NCI-H446 (cell line): ENCODE data around the gene EEA1.

Experiments used
- DNase-seq, 2 experiments: peaks; one replicate each; lab custom pipeline; 2025; lab: John Stamatoyannopoulos, UW

Gene EEA1

DNA sequence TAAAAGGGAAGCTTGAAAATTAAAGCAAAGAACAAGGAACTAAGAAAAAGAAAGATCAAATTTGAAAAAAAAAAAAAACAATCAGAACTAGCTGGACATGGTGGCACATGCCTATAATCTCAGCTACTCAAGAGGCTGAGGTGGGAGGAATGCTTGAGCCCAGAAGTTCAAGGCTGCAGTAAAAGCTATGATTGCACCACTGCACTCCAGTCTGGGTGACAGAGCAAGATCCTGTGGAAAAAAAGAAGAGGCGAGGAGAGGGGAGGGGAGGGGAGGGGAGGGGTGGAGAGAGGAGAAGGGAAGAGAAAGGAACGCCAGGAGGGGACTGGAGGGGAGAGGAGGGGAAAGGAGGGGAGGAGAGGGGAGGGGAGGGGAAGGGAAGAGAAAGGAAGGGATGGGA lies 43.0 kb downstream of the EEA1 start:
- no peak for DNase-seq

DNA sequence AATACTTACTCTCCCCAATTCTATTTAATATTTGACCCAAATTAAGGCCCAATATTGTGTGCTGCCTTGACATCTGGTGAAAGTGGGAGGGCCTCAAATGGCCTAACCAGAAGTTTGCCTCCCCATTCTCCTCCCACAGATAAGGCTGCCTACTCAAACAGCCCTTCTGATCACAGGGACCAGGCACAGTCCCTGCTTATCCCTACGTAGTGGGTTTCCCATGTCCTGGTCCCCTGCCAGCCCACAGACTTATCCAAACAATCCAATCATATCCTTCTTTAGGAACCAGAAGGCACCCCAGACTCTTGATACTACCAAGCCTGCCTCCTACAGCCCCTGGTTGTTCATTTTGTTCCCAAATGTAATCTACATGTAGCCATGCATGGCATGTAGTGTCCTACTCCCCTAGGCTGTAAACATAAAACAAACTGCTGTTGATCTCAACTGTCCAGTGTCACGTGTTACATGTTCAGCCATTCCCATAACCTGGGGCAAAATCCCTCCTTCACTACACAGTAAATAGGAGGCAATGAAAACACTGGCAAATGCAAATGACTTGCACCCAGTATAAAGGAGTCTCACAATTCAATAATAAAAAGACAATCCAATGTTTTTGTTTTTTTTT lies 49.3 kb downstream of the EEA1 start:
- no peak for DNase-seq

DNA sequence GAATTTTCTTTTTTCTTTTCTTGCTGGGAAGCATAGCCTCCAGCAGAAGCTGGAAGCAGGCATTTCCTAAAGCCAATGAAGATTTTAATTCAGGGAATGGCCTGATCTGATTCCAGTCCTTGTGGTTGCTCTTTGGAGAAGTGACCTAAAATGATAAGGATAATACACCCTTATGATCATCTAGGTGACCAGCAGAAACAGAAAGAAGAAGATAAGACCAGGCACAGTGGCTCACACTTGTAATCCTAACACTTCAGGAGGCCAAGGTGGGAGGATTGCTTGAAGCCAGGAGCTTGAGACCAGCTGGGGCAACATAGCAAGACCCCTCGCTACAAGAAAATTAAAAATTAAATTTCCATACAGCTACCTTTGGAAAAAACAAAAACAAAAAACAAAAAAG lies 51.2 kb downstream of the EEA1 start:
- no peak for DNase-seq

DNA sequence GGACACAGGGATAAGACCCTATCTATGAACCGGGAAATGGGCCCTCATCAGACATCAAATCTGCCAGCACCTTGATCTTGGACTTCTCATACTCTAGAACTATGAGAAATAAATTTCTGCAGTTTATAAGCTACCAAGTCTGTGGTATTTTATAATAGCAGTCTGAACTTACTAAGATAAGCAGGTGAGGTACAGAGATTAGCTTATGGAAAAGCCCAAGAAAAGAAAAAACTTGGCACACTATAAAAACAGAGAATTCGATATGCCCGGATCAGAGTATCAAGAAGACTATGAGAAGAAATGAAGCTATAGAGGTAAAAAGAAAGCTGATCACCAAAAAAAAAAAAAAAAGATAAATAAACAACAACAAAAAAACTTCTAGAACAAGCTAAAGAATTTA lies 52.6 kb downstream of the EEA1 start:
- DNase-seq = no peak

DNA sequence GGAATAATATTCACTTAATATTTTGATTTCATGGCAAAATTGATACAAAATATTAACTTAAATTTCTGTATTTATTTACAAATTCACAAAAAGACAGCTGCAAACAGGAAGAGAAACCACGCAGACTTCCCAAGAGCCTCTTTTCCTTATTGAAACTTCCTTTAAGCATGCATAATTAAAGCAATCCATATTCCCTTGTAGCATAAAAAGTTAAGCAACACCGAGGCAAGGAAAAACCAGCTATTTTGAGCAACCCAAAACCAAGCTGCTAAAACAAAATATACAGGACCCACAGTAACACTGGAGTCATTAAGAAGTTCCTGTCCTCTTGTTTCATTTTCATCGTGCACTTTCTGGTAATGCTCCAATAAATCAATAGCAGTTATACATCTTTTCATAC lies 58.0 kb downstream of the EEA1 start:
- no peak for DNase-seq

DNA sequence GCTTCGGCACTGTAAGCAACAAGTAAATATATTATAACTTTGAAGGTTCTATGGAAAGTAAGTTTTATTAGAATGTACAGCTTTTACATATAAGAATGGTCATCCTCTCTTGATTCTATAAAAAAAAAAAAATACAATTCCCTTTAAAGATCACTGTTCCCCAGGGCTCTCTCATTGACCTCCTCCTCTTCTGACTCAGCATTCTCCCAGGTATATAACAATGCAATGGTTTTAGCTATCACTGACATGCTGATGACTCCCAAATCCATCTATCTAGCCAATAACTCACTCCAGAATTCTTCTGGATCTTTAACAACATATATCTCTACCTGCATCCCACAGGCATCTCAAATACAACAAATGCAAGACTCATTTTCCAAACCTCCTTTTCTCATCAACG lies 62.7 kb downstream of the EEA1 start:
- DNase-seq = no peak

DNA sequence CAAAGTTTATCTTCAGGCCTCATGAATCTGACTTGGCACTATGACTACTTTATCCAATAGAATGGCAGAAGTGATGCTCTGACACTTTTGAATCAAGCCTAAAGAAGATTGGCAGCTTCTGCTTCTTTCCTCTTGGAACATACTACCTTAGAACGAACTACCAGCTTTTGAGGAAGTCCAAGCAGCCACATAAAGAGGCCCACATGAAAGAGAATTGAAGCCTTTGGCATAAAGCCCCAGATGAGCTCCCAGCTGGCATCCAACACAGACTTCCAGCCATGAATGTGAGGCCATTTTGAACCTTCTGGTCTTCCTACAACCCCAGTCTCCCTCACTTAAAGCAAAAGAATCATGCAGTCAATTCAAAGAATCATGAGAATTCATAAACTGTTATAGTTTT lies 65.8 kb downstream of the EEA1 start:
- peak in 1 of 2 experiments; percentile 44 for DNase-seq

DNA sequence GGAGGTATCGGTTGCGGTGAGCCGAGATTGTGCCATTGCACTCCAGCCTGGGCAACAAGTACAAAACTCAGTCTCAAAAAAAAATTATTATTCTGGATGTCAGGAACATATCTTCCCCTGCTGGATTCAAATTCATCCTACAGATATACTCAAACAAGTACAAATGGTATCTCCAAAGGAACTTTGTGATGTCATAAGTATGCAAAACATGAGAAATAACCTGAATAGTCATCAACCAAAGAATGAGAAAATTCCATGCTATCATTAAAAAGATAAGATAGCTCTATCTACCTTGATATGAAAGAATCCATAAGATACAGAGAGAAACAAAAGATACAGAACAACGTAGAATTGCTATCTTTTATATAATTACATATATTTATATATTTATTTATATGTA lies 67.7 kb downstream of the EEA1 start:
- no peak for DNase-seq

DNA sequence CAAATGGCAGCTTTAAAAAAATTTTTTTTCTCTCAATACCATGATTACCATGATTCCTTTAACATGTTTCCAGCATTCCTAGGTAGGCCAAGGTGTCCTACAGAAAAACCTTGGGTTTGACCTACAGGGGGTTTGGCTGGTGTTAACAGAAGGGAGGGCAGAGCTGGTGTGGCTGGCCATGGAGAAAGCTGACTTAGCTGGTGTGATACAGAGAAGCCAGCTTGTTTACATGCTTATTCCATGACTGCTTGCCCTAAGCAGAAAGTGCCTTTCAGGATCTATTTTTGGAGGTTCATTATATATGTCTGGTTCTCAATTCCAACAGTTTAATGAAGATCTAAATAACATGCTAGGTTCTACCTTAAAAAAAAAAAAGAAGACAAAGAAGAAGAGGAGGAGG lies 68.6 kb downstream of the EEA1 start:
- DNase-seq = no peak

DNA sequence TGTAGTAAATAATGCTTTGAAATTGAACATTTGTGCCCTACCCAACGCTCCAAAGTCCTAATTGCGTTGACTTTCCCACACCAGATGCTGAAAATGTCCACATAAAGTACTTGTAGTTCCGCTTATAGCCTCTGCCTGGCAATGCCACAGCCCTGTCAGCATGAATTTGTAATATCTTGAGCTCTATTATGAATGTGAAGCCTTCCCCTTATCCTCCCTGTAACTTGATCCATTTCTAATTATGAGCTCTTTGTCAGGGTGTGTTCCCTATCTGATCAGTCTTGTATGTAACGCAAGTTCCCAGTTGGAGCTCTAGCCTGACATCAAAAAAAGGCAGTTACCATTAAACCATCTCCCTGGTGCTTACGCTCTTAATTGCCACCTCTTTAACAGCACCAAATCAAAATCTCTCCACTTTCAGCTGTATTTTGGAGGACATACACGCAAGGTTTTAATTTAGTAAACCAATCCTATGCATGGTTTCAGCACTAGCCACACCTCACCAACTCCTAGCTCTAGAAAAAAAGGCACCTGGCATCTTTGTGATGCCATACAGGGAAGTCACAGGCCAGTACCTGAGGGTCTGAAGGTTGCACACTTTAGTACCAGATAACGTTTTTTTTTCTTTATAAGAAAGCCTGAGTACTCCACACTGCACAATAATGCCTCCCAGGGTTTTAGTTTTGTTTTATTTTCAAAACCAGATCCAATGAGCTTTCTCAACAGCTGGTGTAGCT lies 69.3 kb downstream of the EEA1 start:
- DNase-seq = no peak

DNA sequence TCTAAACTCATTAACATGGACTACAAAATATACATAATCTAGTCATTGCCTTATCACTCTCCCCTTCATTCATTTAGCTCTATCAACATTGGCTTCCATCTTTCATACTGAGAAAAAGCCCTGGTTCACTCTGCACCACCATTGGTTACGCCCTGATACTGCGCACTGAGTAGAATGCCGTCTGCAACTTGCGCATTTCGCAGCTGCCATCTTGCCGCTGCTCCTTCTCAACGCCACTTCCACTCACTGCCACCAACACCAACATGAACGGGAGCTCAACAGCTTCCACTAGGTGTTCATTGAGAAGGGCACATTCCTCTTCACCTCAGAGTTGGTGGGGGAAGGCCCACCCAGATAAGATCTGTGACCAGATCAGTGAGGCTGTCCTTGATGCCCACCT lies 71.3 kb downstream of the EEA1 start:
- DNase-seq = no peak

DNA sequence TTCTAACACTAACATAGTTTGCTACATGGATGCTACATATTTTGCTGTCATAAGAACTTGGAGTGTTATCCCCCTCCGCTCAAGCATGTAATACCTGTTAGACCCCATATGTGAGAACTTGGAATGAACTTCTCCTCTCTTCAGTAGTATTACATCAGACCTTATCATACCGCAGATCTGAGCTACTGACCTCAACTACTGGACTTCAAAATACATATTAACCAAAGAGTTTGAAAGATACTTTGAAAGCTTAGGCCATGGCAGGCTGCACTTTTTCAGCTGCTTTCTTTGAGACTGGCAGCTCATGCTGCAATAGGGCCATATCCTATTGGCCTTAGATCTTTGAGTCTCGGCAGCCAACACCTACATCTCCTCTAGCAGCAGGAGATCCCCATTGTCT lies 74.8 kb downstream of the EEA1 start:
- DNase-seq = no peak

DNA sequence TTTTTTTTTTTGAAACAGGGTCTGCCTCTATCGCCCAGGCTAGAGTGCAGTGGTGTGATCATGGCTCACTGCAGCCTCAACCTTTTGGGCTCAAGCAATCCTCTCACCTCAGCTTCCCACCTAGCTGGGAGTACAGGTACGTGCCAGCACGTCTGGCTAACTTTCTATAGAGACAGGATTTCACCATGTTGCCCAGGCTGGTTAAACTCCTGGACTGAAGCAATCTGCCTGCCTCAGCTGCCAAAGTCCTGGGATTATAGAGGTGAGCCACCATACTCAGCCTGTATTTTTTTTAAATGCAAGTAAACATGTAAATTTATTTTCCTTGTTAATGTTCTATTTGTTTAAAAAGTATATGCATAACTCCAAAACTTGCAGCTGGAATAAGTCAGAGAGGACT lies 80.4 kb downstream of the EEA1 start:
- DNase-seq = no peak

DNA sequence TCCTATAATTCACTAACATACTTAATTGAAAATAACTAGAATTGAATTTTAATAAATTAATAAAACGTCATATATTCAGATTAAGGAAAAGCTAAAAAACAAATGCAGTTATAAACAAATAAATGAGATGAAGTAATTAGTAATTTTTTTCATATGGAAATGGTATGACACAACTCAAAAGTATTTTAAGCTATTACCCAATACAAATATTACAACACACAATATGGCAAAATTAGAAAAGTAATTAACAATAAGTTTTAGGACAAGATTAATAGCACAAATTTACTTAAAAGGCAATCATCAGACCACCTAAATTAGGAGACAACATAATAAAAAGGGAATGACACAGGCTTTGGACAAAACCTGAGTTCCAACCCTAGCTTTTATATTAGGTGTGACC lies 81.7 kb downstream of the EEA1 start:
- no peak for DNase-seq

DNA sequence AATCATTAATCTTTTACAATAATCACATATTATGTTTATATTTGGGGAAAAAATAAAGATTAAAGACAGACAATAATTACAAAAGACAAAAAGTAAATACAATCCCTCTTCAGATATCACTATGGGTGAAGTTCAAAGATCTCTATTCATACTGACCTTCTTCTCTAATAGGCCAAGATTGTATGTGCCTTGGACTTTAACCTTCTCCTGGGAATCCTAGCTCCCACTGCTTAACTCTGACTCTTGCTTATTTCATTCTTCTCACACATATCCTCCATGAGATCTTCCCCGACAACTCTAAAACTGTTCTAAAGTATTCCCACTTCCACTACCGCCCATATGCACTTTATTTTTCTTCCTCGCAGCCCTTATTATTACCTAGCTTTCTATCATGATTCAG lies 83.8 kb downstream of the EEA1 start:
- DNase-seq = no peak

DNA sequence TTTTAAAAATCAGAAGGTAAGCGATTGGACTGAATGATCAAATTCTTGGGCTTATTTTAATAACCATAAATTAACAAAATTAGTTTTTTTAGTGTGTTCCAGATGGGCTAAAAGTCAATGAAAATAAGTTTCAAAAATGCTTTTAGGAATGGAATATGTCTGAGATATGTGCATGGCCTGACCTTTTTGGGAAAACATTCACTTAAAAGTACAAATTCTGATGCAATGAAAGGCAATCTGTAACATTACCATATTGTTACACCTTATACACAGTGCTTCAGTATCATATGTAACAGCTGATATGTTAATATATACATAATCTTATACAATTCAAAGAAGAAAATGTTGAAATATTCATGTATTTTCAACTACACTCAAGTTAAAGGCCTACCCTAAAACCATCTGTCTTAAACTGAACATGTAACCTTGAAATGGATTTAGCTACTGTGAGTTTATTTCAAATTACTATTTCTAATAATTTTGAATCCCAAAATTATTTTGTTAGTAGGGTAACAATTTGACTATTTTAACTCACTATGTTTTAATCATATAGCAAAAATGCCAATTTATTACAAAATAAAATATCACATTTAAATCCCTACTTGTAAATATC lies 84.8 kb downstream of the EEA1 start:
- no peak for DNase-seq

DNA sequence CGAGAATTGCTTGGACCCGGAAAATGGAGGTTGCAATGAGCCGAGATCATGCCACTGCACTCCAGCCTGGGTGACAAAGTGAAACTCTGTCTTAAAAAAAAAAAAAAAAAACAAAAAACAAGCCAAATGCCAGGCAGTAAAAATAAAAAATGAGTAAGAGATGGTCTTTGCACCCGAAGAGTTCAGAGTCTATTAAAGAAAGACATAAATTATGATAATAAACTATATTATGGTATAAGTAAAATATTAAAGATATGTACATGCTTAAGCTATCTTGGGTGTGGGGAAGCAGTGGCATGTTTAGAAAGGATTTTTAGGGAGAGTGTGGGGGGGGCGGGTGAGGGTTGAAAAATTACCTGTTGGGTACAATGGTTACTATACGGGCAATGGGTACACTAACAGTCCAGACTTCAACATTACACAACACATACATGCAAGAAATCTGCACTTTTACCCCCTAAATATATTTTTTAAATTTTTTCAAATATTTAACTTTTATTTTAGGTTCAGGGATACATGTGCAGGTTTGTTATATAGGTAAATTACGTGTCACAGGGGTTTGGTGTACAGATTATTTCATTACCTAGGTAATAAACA lies 99.3 kb downstream of the EEA1 start:
- no peak for DNase-seq

DNA sequence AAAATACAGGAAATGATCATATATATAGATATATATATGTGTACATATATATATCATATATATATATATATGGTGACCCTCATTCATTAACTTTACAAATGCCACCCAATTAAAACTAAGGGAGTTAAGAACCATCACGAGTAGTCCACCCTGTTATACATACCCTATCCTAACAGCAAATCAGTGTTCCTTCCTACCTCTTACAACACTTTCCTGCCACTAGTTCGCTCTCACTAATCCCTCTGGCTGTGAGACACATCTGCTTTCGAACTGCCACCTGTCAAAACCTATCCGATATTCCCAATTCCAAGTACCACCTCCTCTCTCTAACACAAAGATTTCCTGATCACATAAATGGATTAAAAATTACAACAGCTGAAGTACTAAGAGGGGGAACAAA lies 100.5 kb downstream of the EEA1 start:
- DNase-seq = no peak

DNA sequence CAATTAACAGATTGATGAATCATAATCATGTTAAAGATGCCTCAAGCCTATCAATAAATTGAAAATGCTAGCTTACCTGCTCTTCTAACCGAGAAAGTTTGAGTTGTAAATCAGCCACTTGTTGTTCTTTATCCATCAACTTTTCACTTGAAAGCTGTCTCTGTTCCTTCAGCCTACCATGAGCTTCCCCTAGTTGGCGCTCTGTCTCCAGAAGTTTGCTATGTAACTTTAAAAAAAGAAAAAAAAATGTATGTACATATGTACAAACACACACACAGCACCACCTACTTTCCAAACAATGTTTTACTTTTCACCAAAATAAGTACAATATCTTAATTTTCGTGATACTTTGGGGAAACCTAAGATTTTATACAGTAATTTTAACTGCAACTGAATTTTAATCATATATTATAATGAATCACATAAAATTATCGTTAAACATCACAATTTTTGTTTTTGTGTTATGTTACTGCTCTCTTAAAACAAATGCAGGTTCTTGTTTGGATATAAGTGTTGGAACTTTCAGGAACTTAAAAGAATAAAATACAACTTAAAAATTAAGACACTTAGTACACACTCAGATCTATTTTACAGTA lies 101.2 kb downstream of the EEA1 start:
- DNase-seq = peak in 1 of 2 experiments; percentile 39

DNA sequence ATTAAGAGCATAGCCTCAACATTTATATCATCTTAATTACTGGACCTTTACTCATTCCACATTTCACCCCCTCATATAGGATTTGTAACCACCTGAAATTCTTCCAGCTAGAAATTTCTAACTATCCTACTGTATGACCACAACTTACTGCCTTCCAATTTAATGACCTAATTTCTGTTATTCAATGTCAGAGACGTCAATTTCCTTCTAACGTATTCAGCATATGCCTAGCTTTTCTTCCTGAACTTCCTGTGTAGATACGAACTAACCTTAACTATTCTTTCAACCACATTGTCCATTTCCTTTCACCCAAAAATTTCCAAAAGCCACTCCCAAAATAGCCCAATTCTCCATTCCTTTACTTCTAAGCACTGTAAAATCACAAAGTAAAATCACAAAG lies 108.0 kb downstream of the EEA1 start:
- DNase-seq = no peak

DNA sequence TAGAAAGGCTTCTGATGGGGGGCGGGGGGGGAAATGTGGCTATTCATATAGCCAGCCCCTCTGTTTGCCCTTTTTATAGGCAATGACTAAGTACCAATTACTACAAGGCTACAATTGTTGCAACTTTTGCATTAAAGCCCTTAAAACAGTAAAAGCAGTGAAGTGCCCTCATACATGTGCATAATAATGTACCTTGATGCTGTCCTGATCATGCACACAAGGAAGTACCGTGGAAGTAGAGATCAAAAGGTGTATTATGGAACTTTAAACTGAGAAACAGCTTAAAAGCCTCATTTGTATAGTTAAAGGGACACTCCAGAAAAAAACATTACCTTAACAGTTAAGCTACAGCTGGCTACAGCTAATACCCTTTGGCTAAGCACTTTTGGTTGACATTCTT lies 114.5 kb downstream of the EEA1 start:
- DNase-seq = no peak

DNA sequence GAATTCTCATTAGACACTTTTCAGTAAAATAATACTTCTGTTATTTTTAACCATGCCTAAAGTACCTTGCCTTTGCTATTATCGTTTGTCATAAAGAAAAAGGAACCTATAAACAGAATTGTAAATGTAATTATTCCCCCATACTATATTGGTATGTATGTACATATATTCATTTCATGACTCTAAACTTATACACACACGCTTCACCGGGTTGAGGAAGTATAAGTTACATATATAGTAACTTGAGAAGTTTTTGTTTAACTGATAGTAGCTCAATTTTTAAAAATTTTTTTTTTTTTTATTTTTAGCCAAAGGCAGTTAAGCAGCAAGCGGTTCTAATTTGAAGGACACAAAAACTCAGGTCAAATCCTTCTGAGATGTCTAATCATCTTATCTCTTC lies 118.7 kb downstream of the EEA1 start:
- no peak for DNase-seq

DNA sequence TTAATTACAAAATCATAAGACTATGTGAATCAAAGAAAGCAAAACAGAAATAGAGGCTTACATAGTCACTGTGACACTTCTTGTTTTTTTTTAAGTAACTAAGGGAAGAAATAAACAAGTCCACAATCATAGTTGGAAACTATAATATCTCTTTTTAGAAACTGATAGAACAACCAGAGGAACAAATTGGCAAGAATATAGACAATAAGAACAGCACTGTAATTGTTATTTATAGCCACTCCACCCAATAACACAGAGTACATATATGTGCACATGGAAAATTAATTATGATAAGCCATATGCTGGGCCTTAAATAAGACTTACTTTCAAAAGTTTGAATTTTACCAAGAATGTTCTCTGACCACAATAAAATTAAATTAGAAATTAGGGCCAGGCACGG lies 125.2 kb downstream of the EEA1 start:
- no peak for DNase-seq
